ENCODE measurements around the gene ADARB1. TPM values are rescaled to one million over a fixed set of nuclear protein-coding genes. Genes with fewer than 3 reads are reported as not detected.

Gene ADARB1
- total and polyA plus RNA-seq, 2 of the 8 experiments (the other 6 are each of a cell fraction or from before 2014, with no cell fraction given): 4.7 to 14.9 TPM

GRCh38 chr21:45255381-45256020 is 181.1 kb downstream of the ADARB1 start:
- H2BK15ac ChIP-seq (ENCODE audit: low read length): no peak overlapping the region
- H3K56ac ChIP-seq (replicated peaks; ENCODE audit: insufficient read length, low read depth, low read length): no peak overlapping the region
- H3K4me2 ChIP-seq (ENCODE audit: insufficient read depth in 1 of 2, low read depth in 2 of 2, low read length in 2 of 2): no peak overlapping the region
- WGBS, 2 experiments (ENCODE audit: extremely low coverage in 1 of 2, insufficient coverage in 1 of 2, insufficient read length in 1 of 2, insufficient replicate concordance in 2 of 2, low coverage in 1 of 2, low lambda C conversion rate in 2 of 2, missing lambda C conversion rate in 1 of 2): 94% methylated on average over 16 of the region's 22 CpGs; no CpG with 5 or more reads in 1 of the 2 experiments
- H3K27me3 ChIP-seq (replicated peaks in 1 of 4; ENCODE audit: control insufficient read depth in 3 of 4, extremely low read depth in 1 of 4, insufficient read depth in 3 of 4, low read length in 3 of 4): no peaks in the 10 kb centered on the region
- H2BK20ac ChIP-seq (ENCODE audit: low read length): no peak overlapping the region
- H3K79me2 ChIP-seq (ENCODE audit: control insufficient read depth in 1 of 2, insufficient read depth in 2 of 2, low read length in 2 of 2): no peaks in the 10 kb centered on the region
- no peak overlapping the region for H3K4me3 ChIP-seq (ENCODE audit: extremely low read depth in 1 of 4, insufficient read depth in 2 of 4, low read depth in 3 of 4, low read length in 4 of 4)
- DNase-seq (ENCODE audit: low read depth in 1 of 2, low spot score in 2 of 2): peak in 1 of 2 experiments; percentile 45
- no peak overlapping the region for H3K23ac ChIP-seq (ENCODE audit: insufficient read length)
- H2AFZ ChIP-seq (ENCODE audit: low read length): no peak overlapping the region
- no peaks in the 10 kb centered on the region; the same call in 1 of the 2 replicates for H3K79me1 ChIP-seq (ENCODE audit: low read depth, low read length)
- no peak overlapping the region for H3K9ac ChIP-seq (replicated peaks in 1 of 4; ENCODE audit: extremely low read depth in 1 of 4, low read depth in 3 of 4, low read length in 3 of 4)
- POLR2A ChIA-PET (ENCODE audit: partially characterized antibody): no interaction called here
- FAIRE-seq: no peak
- H2AK5ac ChIP-seq (ENCODE audit: low read depth, low read length): no peak overlapping the region
- H3K9me3 ChIP-seq (ENCODE audit: insufficient read depth in 2 of 2, low read depth in 1 of 2, low read length in 1 of 2): no peaks in the 10 kb centered on the region
- H3K4me1 ChIP-seq (replicated peaks in 1 of 4; ENCODE audit: control insufficient read depth in 3 of 4, insufficient read depth in 4 of 4, low read length in 3 of 4): peaks cover 0 to 5% (median 0%) of the 10 kb centered on the region in 4 experiments; a peak in 2 of 7 replicates
- H3K27ac ChIP-seq (ENCODE audit: low read depth, low read length): no peak overlapping the region
- H2BK12ac ChIP-seq (ENCODE audit: low read depth, low read length): no peak overlapping the region
- H4K8ac ChIP-seq (ENCODE audit: extremely low read depth, insufficient read depth, low read length): no peak overlapping the region
- H4K20me1 ChIP-seq (replicated peaks in 1 of 2; ENCODE audit: control insufficient read depth in 1 of 2, insufficient read depth in 2 of 2, low read length in 2 of 2): no peaks in the 10 kb centered on the region
- no peak overlapping the region for H4K91ac ChIP-seq (replicated peaks; ENCODE audit: insufficient read length, low read length)
- H3K23me2 ChIP-seq (ENCODE audit: low read depth, low read length): no peaks in the 10 kb centered on the region
- TF ChIP-seq POLR2A (IDR thresholded peaks at IDR 0.05; ENCODE audit: control extremely low read depth in 1 of 2, low read depth in 2 of 2, low read length in 2 of 2) (no peak), RAD21 (IDR thresholded peaks at IDR 0.05 in 1 of 2, conservative IDR thresholded peaks at IDR 0.05 in 1 of 2; ENCODE audit: low read depth in 2 of 2, low read length in 2 of 2) (0 out of 4 replicates have a peak, but pooled peaks of 1 of the 2 experiments have one; percentile 7), EGR1 (IDR thresholded peaks at IDR 0.05; ENCODE audit: borderline replicate concordance, low read depth, low read length) (peak; percentile 85), FOSL1 (IDR thresholded peaks at IDR 0.05; ENCODE audit: insufficient read depth, low read depth, low read length) (0 out of 2 replicates have a peak, but pooled peaks have one; percentile 29), YY1 (IDR thresholded peaks at IDR 0.05; ENCODE audit: low read depth, low read length) (no peak), POU5F1 (IDR thresholded peaks at IDR 0.05; ENCODE audit: low read depth, low read length) (no peak), ASH2L (IDR thresholded peaks at IDR 0.05; ENCODE audit: low read length) (no peak)
- H4K5ac ChIP-seq (ENCODE audit: insufficient read length, low read depth, low read length): no peak overlapping the region
- CTCF ChIA-PET (ENCODE audit: partially characterized antibody): interaction anchor here (1.4 to 5.9 kb wide), 3 partner anchors 12 to 115 kb away, joined by 3 to 37 read pairs (median 5); no protein-coding TSS in a partner anchor
- no peak overlapping the region for H2BK5ac ChIP-seq (ENCODE audit: low read depth, low read length)
- no peaks in the 10 kb centered on the region for H3K36me3 ChIP-seq (ENCODE audit: control insufficient read depth in 2 of 4, insufficient read depth in 4 of 4, low read length in 3 of 4)
- H2BK120ac ChIP-seq (replicated peaks; ENCODE audit: low read depth, low read length): no peak overlapping the region
- no peak overlapping the region for H3K14ac ChIP-seq (ENCODE audit: insufficient read length)
- H3K18ac ChIP-seq (ENCODE audit: extremely low read depth, low read length): no peak overlapping the region
- H3K4ac ChIP-seq (replicated peaks; ENCODE audit: insufficient read length, low read depth, low read length): no peak overlapping the region

Data from H1 (cell line).